ENCODE measurements around the gene GTF2H2C_2.
"Not testable (repeated sequence)": the region's sequence is repeated elsewhere in the genome, so short reads cannot be mapped to it uniquely, and the experiment has no call there.

The GTF2H2C_2 gene

DNA sequence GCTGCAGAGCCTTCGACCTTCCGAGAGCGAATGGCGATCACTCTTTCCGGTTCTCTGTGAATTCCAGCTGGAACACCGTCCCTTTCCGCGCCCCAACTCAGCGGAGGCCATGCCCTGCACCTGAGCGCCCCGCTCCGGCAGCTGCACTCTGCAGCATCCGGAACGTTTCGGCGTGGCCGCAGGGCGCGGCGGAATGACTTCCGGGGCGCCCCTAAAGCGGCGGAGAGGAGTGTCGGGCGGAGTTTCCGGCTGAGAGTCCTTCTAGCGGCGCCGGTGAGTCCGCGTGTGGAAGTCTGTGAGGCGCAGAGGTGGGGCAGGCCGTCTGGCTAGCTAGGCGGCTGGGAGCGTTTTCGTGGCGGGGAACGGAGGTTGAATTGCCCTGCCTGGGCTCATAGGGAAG is at the start of gene GTF2H2C_2:
Gene GTF2H2C_2 (plus strand): TSS at position 252 of the 400 bp plus-strand sequence.
- DNase-seq (ENCODE audit: low spot score): not testable (repeated sequence)

DNA sequence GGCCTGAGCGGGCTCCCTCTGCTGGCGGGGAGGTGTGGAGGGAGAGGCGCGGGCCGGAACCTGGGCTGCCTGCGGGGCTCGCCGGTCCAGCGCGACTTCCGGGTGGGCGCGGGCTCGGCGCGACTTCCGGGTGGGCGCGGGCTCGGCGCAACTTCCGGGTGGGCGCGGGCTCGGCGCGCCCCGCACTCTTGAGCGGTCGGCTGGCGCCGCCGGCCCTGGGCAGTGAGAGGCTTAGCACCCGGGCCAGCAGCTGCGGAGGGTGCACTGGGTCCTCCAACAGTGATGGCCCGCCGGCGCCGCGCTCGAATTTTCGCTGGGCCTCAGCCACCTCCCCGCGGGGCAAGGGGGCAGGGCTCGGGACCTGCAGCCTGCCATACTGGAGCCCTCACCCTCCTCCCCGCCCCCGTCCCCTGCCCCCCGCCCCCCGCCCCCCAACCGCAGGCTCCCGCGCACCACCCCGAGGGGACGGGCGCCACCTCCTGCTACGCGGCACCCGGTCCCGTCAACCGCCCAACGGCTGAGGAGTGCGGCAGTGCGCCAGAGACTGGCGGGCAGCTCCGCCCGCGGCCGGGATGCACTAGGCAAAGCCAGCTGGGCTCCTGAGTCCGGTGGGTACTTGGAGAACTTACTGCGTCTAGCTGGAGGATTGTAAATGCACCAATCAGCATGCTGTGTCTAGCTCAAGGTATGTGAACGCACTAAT is 14.0 kb upstream of the GTF2H2C_2 start:
- not testable (repeated sequence) for DNase-seq (ENCODE audit: low spot score)

DNA sequence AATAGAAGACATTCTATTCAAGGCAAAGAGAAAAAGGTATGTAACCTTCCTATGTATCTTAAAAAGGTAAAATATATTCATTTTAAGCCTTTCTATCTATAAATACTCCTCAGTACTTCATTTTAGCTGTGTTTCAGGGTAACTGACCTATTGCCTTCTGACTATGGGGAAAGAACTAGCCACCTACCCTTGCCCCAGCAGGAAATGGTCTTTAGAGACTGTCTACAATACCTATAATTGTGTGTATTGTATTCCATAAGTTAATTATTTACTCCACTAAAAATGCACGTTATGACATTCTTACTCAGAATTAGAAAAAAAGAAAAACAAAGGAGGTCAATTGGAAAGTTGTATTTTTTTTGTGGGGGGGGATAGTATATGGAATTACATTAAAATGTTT is 6.2 kb downstream of the GTF2H2C_2 start:
- not testable (repeated sequence) for DNase-seq (ENCODE audit: low spot score)

DNA sequence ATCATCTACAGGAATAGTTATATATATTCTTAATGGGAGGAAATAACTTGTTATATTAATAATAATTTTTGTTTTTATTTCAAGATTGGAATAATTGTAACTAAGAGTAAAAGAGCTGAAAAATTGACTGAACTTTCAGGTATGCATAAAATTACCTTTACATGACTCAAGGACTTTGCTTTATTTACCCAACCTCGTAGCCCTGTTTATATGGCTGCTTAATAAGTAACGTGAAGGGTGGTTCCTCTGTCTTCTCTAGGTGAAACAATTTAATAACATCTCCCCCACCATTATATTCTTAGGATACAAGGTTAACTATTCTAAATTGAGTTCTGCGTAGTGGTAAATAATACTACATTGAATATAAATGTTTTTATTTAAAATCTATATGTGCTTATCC is 8.0 kb downstream of the GTF2H2C_2 start:
- DNase-seq (ENCODE audit: low spot score): not testable (repeated sequence)

DNA sequence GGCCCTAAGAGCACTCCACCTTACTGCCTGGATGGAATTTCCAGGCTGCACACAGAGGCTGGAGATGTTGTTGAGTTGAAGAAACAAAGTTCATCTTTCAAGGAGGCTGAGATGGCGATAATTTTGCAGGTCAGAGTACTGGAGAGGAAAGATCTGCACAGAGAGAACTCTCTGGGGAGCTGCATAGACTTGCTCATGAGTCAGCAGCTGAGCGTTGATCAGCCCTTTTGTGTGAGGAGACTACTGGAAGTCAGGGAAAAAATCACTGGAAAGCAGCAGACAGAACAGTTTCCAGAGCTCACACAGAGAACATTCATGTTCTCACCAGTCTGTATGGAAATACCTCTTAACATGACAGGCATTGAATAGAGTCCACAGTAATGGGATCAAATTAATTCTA is 23.4 kb downstream of the GTF2H2C_2 start:
- not testable (repeated sequence) for DNase-seq (ENCODE audit: low spot score)

DNA sequence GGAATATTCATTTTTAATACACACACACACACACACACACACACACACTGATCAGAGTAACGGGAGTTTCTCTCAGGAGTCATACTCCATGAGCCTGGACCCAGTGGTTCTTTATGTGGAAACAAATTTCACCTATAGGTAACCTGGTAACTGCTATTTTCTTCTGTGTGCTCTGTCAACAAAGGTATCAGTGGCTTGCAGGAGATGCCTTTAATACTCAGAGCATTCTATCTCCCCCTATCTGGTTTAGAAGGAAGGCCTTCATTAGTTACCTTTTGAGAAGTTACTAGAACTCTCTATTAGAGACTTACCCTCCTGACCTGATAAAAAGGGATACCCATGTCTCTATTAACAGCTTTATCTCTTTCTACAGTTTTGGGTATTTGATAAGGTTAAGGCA is 34.4 kb downstream of the GTF2H2C_2 start:
- DNase-seq (ENCODE audit: low spot score): not testable (repeated sequence)

DNA sequence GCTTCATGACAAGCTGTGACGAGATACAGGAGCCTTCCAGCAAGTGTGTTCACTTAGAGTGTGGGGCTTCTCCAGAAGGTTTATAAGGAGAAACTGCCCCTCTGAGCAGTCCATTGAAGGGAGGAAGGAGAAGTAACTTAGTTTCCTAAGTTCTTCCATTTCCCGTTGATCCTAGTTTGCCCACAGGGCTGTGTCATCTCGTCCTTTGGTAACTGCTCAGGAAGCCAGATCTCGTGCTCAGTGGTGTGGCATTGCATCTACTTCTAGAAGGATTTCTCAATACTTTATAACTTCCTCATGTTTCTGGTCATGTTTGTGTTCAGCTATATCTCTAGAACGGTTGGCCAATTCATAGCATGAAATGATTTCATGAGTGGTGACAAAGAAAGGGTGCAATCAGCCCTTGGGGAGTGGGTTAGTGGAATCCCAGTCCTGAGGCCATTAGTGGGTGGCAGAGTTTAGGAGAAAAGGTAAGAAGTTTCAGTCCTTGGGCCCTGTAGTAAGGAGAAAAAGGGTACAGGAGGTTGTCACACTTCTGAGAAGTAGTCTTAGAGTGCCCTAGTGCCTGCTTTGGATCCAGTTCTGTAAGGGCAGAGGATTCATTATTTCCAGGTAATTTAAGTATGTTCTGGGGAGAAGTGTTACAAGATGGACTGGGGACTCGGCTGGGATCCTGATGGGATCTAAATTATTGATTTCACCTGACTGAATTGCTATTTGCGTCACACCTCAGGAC is 36.2 kb downstream of the GTF2H2C_2 start:
- DNase-seq (ENCODE audit: low spot score): not testable (repeated sequence)

DNA sequence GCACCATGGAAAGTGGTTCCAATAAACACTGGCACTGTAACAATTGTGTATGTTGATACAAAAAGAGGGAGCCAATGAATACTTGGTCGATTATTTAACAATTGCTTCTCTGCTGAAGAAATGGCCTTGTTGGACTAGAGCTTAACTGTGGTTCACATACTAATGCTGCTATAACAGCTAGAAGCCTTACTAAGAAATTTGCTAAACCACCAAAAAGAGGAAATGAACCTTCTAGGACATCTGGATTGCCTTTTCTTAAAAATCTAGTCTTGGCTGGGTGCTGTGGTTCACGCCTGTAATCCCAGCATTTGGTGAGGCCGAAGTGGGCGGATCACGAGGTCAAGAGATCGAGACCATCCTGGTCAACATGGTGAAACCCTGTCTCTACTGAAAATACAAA is 41.9 kb downstream of the GTF2H2C_2 start:
- not testable (repeated sequence) for DNase-seq (ENCODE audit: low spot score)

DNA sequence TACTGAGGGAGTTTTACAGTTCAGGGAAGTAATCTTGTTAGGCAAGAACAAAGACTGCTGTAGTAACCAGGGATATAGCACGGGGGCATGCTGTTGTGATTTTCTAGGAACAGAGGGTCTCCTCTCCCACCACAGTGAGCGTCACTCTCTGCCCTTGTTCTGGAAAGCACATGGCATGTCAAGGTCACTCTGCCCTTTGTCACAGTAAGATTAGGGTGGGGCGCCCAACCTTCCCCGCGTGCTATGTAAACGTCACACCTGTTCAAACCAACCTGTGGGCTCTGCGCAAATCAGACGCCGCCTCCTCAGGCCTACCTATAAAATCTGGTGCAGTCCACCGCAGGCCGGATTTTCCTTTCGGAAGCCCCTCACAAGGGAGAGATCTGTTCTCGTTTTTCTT is 44.0 kb downstream of the GTF2H2C_2 start:
- not testable (repeated sequence) for DNase-seq (ENCODE audit: low spot score)

DNA sequence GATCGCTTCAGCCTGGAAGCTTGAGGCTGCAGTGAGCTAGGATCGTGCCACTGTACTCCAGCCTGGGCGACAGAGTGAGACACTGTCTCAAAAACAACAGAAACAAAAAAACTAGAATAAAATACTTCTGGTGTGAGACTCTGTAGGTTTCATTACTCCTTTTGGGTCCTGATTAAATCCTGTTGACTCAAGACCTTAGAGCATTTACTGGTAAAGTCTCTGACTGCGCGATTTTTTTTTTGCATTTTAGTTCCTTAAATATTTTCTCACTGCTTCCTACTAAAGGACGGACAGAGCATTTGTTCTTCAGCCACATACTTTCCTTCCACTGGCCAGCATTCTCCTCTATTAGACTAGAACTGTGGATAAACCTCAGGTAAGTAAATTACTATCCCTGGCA is 46.8 kb downstream of the GTF2H2C_2 start:
- DNase-seq (ENCODE audit: low spot score): not testable (repeated sequence)

DNA sequence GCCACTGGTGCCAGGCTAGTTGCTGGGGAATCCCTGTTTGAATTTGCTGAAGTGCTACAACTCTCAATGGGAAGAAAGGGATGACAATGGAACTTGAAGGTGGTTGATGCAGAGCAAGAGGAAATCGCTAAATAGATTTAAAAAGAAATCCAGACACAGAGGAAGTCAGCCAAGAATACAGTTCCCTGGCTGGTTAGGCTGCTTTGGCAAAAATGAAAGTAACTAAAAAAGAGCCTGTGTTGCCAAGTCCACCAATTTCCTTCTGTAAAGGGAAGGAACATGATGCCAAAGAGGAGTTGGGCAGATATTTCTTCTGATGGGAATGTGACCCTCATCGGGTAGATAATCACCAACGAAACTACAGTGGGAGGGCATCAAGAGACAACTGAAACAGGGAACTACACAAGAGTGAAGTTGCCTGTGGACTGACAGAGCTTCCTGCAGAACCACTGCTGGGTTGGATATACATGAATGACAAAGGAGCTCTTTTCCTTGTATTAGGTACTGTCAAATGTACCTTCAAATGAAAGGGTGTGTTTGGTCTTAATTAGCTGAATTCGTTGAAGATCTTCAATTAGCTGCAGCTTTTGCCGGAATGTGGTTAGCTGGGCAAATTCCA is 49.0 kb downstream of the GTF2H2C_2 start:
- DNase-seq (ENCODE audit: low spot score): not testable (repeated sequence)

DNA sequence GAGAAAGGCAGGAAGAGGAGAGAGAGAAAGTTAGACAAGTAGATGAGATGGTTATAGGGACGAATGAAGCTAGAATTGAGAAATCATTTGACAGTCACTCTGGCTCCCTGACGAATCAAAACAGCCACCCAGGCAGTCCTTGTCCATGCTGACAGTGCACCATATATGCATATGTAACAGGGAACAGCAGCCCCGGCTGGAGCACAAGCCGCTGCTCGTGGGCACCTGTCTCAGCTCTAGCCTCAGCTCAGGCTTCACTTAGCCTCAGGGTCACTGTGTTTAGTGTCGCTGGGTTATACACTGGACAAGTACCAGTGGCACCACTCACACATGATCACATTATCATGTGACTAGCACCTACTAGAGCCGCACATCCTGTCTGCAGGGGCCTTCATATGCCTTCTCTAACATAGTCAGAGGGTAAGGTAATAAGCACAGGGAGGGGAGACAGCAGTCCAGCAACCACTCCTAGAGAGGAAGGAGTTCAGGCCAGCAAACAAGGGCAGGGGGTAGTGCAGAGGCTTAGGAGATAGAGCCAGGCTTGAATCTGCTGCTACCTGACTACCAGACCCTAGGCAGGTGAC is 54.9 kb downstream of the GTF2H2C_2 start:
- DNase-seq (ENCODE audit: low spot score): not testable (repeated sequence)
